GM12891 (cell line): ENCODE results near the gene RCBTB1.

Experiments used
- PAX5 ChIP-seq: IDR thresholded peaks from 2 replicates; pipeline ENCODE4 v1.6.1; 2011; ENCODE audit warnings: low read length, moderate library complexity, mild to moderate bottlenecking; ENCODE audit not compliant: insufficient read depth, severe bottlenecking
- POLR2A ChIP-seq: IDR thresholded peaks from 2 replicates; pipeline ENCODE4 v1.6.1; 2011; ENCODE audit warnings: low read depth, low read length, control low read depth
- POLR2AphosphoS5 ChIP-seq: IDR thresholded peaks from 2 replicates; pipeline ENCODE4 v1.6.1; 2011; ENCODE audit warnings: low read depth, low read length, control low read depth
- SPI1 ChIP-seq: IDR thresholded peaks from 2 replicates; pipeline ENCODE4 v1.6.1; 2011; ENCODE audit warnings: low read depth, low read length, control low read depth
- TAF1 ChIP-seq: IDR thresholded peaks from 2 replicates; pipeline ENCODE4 v1.6.1; 2011; ENCODE audit warnings: low read depth, low read length, control low read depth

- TF ChIP-seq POLR2A (no peak), POLR2AphosphoS5 (no peak), PAX5 (no peak), TAF1 (no peak), SPI1 (no peak)
Measured at GRCh38 chr13:49629947-49630346, 44.6 kb upstream of the RCBTB1 start.
